SU-DHL-6 (cell line): ENCODE measurements around the gene NR2E3.

ENCODE experiments used
- H2AFZ ChIP-seq: fragments of 200-600 bp; sonication (generic); 2 replicates; pipeline ENCODE4 v1.6.1; 2014; ENCODE audit warnings: low read depth, mild to moderate bottlenecking, moderate library complexity, mixed read lengths, antibody characterized with exemption, low read length; ENCODE audit not compliant: severe bottlenecking
- H3F3A ChIP-seq: fragments of 200-600 bp; shearing (Covaris generic); 2 replicates; pipeline ENCODE4 v1.6.0; 2016; ENCODE audit warnings: antibody characterized with exemption, mild to moderate bottlenecking; ENCODE audit not compliant: insufficient read depth
- H3K27ac ChIP-seq: fragments of 200-600 bp; sonication (generic); 2 replicates; pipeline ENCODE4 v1.5.1; 2016; ENCODE audit warnings: low read depth, mild to moderate bottlenecking, low read length, moderate library complexity, mixed read lengths
- H3K27me3 ChIP-seq: fragments of 200-600 bp; sonication (generic), shearing (Covaris generic); 2 replicates; pipeline ENCODE4 v1.6.0; 2014; ENCODE audit warnings: mild to moderate bottlenecking, low read length
- H3K36me3 ChIP-seq: fragments of 200-600 bp; sonication (generic); 2 replicates; pipeline ENCODE4 v1.6.1; 2014; ENCODE audit warnings: mild to moderate bottlenecking, low read length, mixed read lengths
- H3K4me2 ChIP-seq: fragments of 300-600, 200-600 bp; shearing (Covaris generic), sonication (generic); 2 replicates; pipeline ENCODE4 v1.6.0; 2014; ENCODE audit warnings: low read length, low read depth, mild to moderate bottlenecking; ENCODE audit not compliant: poor library complexity, severe bottlenecking
- H3K4me3 ChIP-seq: fragments of 200-600 bp; sonication (generic); 2 replicates; pipeline ENCODE4 v1.5.1; 2014; ENCODE audit warnings: antibody characterized with exemption, low read length, mild to moderate bottlenecking, mixed read lengths; ENCODE audit not compliant: insufficient read depth, poor library complexity, severe bottlenecking
- H3K79me2 ChIP-seq: fragments of 200-600 bp; sonication (generic); 2 replicates; pipeline ENCODE4 v1.6.1; 2014; ENCODE audit warnings: mild to moderate bottlenecking, low read length, moderate library complexity; ENCODE audit not compliant: insufficient read depth
- H3K9ac ChIP-seq: fragments of 200-600 bp; sonication (generic); 2 replicates; pipeline ENCODE4 v1.7.0; 2014; ENCODE audit warnings: mild to moderate bottlenecking, low read length
- H3K9me2 ChIP-seq: fragments of 200-600 bp; sonication (generic); replicated peaks from 2 replicates; pipeline ENCODE4 v1.6.1; 2014; ENCODE audit warnings: low read length; ENCODE audit not compliant: insufficient read depth
- H3K9me3 ChIP-seq: fragments of 200-600 bp; sonication (generic); 2 replicates; pipeline ENCODE4 v1.6.1; 2014; ENCODE audit warnings: low read length, mixed read lengths; ENCODE audit not compliant: insufficient read depth
- H4K20me1 ChIP-seq: fragments of 200-600 bp; sonication (generic); 2 replicates; pipeline ENCODE4 v1.6.1; 2014; ENCODE audit warnings: low read depth, mild to moderate bottlenecking, antibody characterized with exemption, low read length, moderate library complexity, mixed read lengths
- CTCF ChIP-seq: fragments of 200-600 bp; sonication (generic); IDR thresholded peaks from one replicate; pipeline ENCODE4 v1.5.1; 2017; ENCODE audit warnings: antibody characterized with exemption, mild to moderate bottlenecking, low read length, moderate library complexity; ENCODE audit not compliant: insufficient read depth, poor library complexity, severe bottlenecking
- EZH2phosphoT487 ChIP-seq: fragments of 200-600 bp; sonication (generic), shearing (Covaris generic); conservative IDR thresholded peaks from 2 replicates; pipeline ENCODE4 v1.6.1; 2018; ENCODE audit warnings: mild to moderate bottlenecking, antibody characterized with exemption, low read length, moderate library complexity, mixed read lengths

The NR2E3 gene

GRCh38 chr15:71809346-71809745, 1.0 kb upstream of the NR2E3 start:
- no peaks in the 10 kb centered on the region for H4K20me1 ChIP-seq
- H3K9me3 ChIP-seq = no peaks in the 10 kb centered on the region
- TF ChIP-seq CTCF (no peak), EZH2phosphoT487 (no peak)
- no peak overlapping the region for H3K9ac ChIP-seq
- no peak overlapping the region for H3K4me3 ChIP-seq
- H3K4me2 ChIP-seq = no peak overlapping the region
- H3F3A ChIP-seq = no peaks in the 10 kb centered on the region
- no peaks in the 10 kb centered on the region for H3K79me2 ChIP-seq
- H3K9me2 ChIP-seq = no peaks in the 10 kb centered on the region
- no peaks in the 10 kb centered on the region for H3K36me3 ChIP-seq
- no peaks in the 10 kb centered on the region for H3K27me3 ChIP-seq
- no peak overlapping the region for H2AFZ ChIP-seq
- H3K27ac ChIP-seq = no peak overlapping the region

GRCh38 chr15:71811036-71811736, 832 bp downstream of the NR2E3 start:
- Histone ChIP-seq H3F3A (no peaks in the 10 kb centered on the region), H3K27me3 (no peaks in the 10 kb centered on the region), H3K4me3 (no peak overlapping the region), H3K9me2 (no peaks in the 10 kb centered on the region), H3K27ac (no peak overlapping the region), H3K9me3 (no peaks in the 10 kb centered on the region), H3K9ac (no peak overlapping the region), H2AFZ (no peak overlapping the region), H3K79me2 (no peaks in the 10 kb centered on the region), H3K36me3 (no peaks in the 10 kb centered on the region), H4K20me1 (no peaks in the 10 kb centered on the region), H3K4me2 (no peak overlapping the region)
- TF ChIP-seq CTCF = no peak
- no peak for TF ChIP-seq EZH2phosphoT487

DNA sequence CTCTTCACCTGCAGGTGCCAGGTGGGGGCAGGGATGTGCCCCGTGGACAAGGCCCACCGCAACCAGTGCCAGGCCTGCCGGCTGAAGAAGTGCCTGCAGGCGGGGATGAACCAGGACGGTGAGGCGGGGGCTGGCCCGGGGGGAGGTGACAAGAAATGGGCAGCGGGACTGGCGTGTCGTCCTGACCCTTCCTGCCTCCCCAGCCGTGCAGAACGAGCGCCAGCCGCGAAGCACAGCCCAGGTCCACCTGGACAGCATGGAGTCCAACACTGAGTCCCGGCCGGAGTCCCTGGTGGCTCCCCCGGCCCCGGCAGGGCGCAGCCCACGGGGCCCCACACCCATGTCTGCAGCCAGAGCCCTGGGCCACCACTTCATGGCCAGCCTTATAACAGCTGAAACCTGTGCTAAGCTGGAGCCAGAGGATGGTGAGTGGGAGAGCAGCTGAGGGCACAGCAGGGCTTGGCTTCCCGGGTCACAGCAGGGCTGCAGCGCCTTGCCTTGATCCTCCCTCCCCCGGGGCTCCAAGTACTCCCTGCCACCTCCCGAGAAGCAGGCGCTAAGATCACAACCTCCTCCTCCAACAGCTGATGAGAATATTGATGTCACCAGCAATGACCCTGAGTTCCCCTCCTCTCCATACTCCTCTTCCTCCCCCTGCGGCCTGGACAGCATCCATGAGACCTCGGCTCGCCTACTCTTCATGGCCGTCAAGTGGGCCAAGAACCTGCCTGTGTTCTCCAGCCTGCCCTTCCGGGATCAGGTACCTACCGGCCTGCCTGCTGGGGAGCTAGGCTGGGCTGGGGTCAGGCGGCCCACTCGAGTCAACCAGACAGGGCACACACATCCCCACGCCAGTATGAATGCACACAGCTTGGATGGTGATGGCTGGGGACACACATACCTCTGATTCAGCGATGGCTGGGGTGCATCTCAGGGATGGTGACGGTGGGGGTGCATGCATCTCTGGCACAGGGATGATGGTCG, 1.7 kb downstream of the NR2E3 start:
- H4K20me1 ChIP-seq = no peaks in the 10 kb centered on the region
- no peaks in the 10 kb centered on the region for H3K79me2 ChIP-seq
- no peak overlapping the region for H3K4me2 ChIP-seq
- H3K27ac ChIP-seq = no peak overlapping the region
- H3F3A ChIP-seq = no peaks in the 10 kb centered on the region
- H3K27me3 ChIP-seq = no peaks in the 10 kb centered on the region
- no peaks in the 10 kb centered on the region for H3K36me3 ChIP-seq
- H3K9me3 ChIP-seq = no peaks in the 10 kb centered on the region
- no peak overlapping the region for H3K9ac ChIP-seq
- TF ChIP-seq CTCF (no peak), EZH2phosphoT487 (no peak)
- H3K4me3 ChIP-seq = no peak overlapping the region
- H3K9me2 ChIP-seq = no peaks in the 10 kb centered on the region
- no peak overlapping the region for H2AFZ ChIP-seq
